Stimulated activated naive B cell treated with anti-CD40 and anti-IgM and Interleukin-4, amounts not matched to agents 10 μg/mL and 1 μg/mL and 100 μg/mL, for 72 hours (primary cell): ENCODE results near the gene HLA-DMA.
A peak's percentile ranks its signal among the peaks of the same experiment; 100 is the strongest.

Experiments used
- ATAC-seq, 2 donors: fragments of 150-1000 bp; cut with Tn5 transposase; replicated peaks; 2 replicates each; pipeline ENCODE4 v1.10.0; 2021; ENCODE audit warnings: moderate library complexity in 1 of 2
- DNase-seq: peaks from one replicate; pipeline ENCODE4 v3.0.0; 2021
- H3K27ac Mint-ChIP-seq: one replicate; pipeline ENCODE4 v1.8.0; 2022; ENCODE audit warnings: mild to moderate bottlenecking, mixed read lengths
- H3K27me3 Mint-ChIP-seq, 2 donors: one replicate each; pipeline ENCODE4 v1.8.0; 2022; ENCODE audit warnings: mixed read lengths in 2 of 2
- H3K36me3 Mint-ChIP-seq, 2 donors: one replicate each; pipeline ENCODE4 v1.8.0; 2022; ENCODE audit warnings: mixed read lengths in 2 of 2, mild to moderate bottlenecking in 1 of 2
- H3K4me1 Mint-ChIP-seq, 2 donors: one replicate each; pipeline ENCODE4 v1.8.0; 2022; ENCODE audit warnings: mixed read lengths in 2 of 2, mild to moderate bottlenecking in 1 of 2
- H3K4me3 Mint-ChIP-seq, 2 donors: one replicate each; pipeline ENCODE4 v1.8.0; 2022; ENCODE audit warnings: mild to moderate bottlenecking in 2 of 2, mixed read lengths in 2 of 2, moderate library complexity in 1 of 2
- H3K9me3 Mint-ChIP-seq, 2 donors: one replicate each; pipeline ENCODE4 v1.8.0; 2022; ENCODE audit warnings: mixed read lengths in 2 of 2, mild to moderate bottlenecking in 1 of 2

The HLA-DMA gene

GRCh38 chr6:32938494-32938893, 14.4 kb downstream of the HLA-DMA start:
- DNase-seq = no peak
- Mint-ChIP-seq H3K36me3 (peaks cover 59 to 78% of the 10 kb centered on the region in 2 donors), H3K27ac (peak overlapping the region; percentile 81), H3K9me3 (peaks cover 0 to 2% of the 10 kb centered on the region in 2 donors), H3K4me1 (peaks cover 57 to 77% of the 10 kb centered on the region in 2 donors), H3K4me3 (peak overlapping the region; percentile 83 to 87), H3K27me3 (no peaks in the 10 kb centered on the region)
- ATAC-seq = no peak

- ATAC-seq (no peak), DNase-seq (no peak)
- peak overlapping the region; percentile 74 for H3K27ac Mint-ChIP-seq
- peaks cover 49 to 76% of the 10 kb centered on the region in 2 donors for H3K4me1 Mint-ChIP-seq
- peaks cover 52 to 72% of the 10 kb centered on the region in 2 donors for H3K36me3 Mint-ChIP-seq
- H3K27me3 Mint-ChIP-seq = no peaks in the 10 kb centered on the region
- peaks cover 0 to 2% of the 10 kb centered on the region in 2 donors for H3K9me3 Mint-ChIP-seq
- H3K4me3 Mint-ChIP-seq = peak overlapping the region; percentile 83 to 87
These were observed 15.7 kb downstream of the HLA-DMA start for GRCh38 chr6:32937230-32937633.

GRCh38 chr6:32936239-32937152, 16.4 kb downstream of the HLA-DMA start:
- Mint-ChIP-seq H3K4me3 (peak overlapping the region; percentile 83 to 87), H3K4me1 (peaks cover 45 to 76% of the 10 kb centered on the region in 2 donors), H3K9me3 (peaks cover 0 to 2% of the 10 kb centered on the region in 2 donors), H3K27me3 (no peaks in the 10 kb centered on the region), H3K27ac (peak overlapping the region; percentile 83), H3K36me3 (peaks cover 51 to 68% of the 10 kb centered on the region in 2 donors)
- ATAC-seq = no peak
- DNase-seq = no peak

- Mint-ChIP-seq H3K9me3 (peaks cover 0 to 2% of the 10 kb centered on the region in 2 donors), H3K36me3 (peaks cover 51 to 72% of the 10 kb centered on the region in 2 donors), H3K27ac (peak overlapping the region; percentile 83), H3K4me1 (peaks cover 48 to 78% of the 10 kb centered on the region in 2 donors), H3K4me3 (peak overlapping the region; percentile 58 to 87), H3K27me3 (no peaks in the 10 kb centered on the region)
- ATAC-seq (no peak), DNase-seq (no peak)
These were observed 17.2 kb downstream of the HLA-DMA start for GRCh38 chr6:32935551-32936238.

GRCh38 chr6:32933661-32934085, 19.2 kb downstream of the HLA-DMA start:
- DNase-seq (no peak), ATAC-seq (peak; percentile 43 to 48)
- Mint-ChIP-seq H3K27ac (peak overlapping the region; percentile 74), H3K9me3 (peaks cover 0 to 2% of the 10 kb centered on the region in 2 donors), H3K4me3 (peak overlapping the region in 1 of 2 donors; percentile 34), H3K36me3 (peaks cover 45 to 61% of the 10 kb centered on the region in 2 donors), H3K27me3 (no peaks in the 10 kb centered on the region), H3K4me1 (peaks cover 54 to 93% of the 10 kb centered on the region in 2 donors)

- H3K4me3 Mint-ChIP-seq = peak overlapping the region in 1 of 2 donors; percentile 1
- no peak for DNase-seq
- H3K4me1 Mint-ChIP-seq = peaks cover 45 to 88% of the 10 kb centered on the region in 2 donors
- ATAC-seq = peak in 1 of 2 donors; percentile 28
- H3K27me3 Mint-ChIP-seq = no peaks in the 10 kb centered on the region
- peaks cover 0 to 2% of the 10 kb centered on the region in 2 donors for H3K9me3 Mint-ChIP-seq
- H3K27ac Mint-ChIP-seq = peak overlapping the region; percentile 26
- peaks cover 31 to 48% of the 10 kb centered on the region in 2 donors for H3K36me3 Mint-ChIP-seq
These were observed 20.6 kb downstream of the HLA-DMA start for GRCh38 chr6:32932132-32932868.

DNA sequence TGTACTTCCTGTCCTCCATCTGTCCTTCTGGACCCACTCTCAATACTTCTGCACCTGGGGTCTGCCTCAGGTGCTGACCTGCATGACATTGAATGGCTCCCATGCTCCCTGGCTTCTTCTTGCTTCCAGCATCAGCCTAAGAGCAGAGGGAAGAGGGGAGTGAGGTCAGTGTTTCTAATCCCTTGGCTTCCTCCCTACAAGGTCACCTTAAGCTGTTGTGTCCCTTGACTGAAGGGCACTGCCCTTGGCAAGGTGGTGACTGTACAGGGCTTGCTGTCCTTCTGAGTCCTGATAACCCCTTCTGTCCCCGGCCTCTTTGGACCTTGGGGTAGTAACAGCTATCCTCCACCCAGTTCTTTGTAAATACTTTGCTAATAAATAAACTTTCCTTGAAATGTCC, 21.7 kb downstream of the HLA-DMA start:
- Mint-ChIP-seq H3K27me3 (no peaks in the 10 kb centered on the region), H3K4me3 (no peak overlapping the region), H3K27ac (peak overlapping the region; percentile 93), H3K36me3 (peaks cover 21 to 38% of the 10 kb centered on the region in 2 donors), H3K4me1 (peaks cover 36 to 80% of the 10 kb centered on the region in 2 donors), H3K9me3 (no peaks in the 10 kb centered on the region)
- ATAC-seq (peak in 1 of 2 donors; percentile 3), DNase-seq (no peak)

- DNase-seq (no peak), ATAC-seq (peak; percentile 53 to 61)
- H3K4me3 Mint-ChIP-seq = peak overlapping the region; percentile 31 to 66
- H3K36me3 Mint-ChIP-seq = peaks cover 3 to 4% of the 10 kb centered on the region in 2 donors
- H3K27ac Mint-ChIP-seq = peak overlapping the region; percentile 91
- peaks cover 35 to 55% of the 10 kb centered on the region in 2 donors for H3K4me1 Mint-ChIP-seq
- peaks cover 2 to 4% of the 10 kb centered on the region in 2 donors for H3K9me3 Mint-ChIP-seq
- no peaks in the 10 kb centered on the region for H3K27me3 Mint-ChIP-seq
These were observed 30.8 kb downstream of the HLA-DMA start for GRCh38 chr6:32922083-32922482.

- no peak for DNase-seq
- peak overlapping the region; percentile 4 to 75 for H3K4me3 Mint-ChIP-seq
- ATAC-seq = peak; percentile 80 to 83
These were observed 32.2 kb downstream of the HLA-DMA start for GRCh38 chr6:32920715-32921114.

GRCh38 chr6:32912951-32913350, 39.9 kb downstream of the HLA-DMA start:
- Mint-ChIP-seq H3K4me3 (no peak overlapping the region), H3K4me1 (peaks cover 19 to 33% of the 10 kb centered on the region in 2 donors), H3K9me3 (peaks cover 0 to 4% of the 10 kb centered on the region in 2 donors), H3K27ac (no peak overlapping the region), H3K27me3 (no peaks in the 10 kb centered on the region), H3K36me3 (peaks cover 4% of the 10 kb centered on the region in 2 donors)
- ATAC-seq = no peak
- no peak for DNase-seq

More at GRCh38 chr6:32920715-32921114, 32.2 kb downstream of the HLA-DMA start:
- H3K36me3 Mint-ChIP-seq = peaks cover 2 to 4% of the 10 kb centered on the region in 2 donors
- peaks cover 2 to 4% of the 10 kb centered on the region in 2 donors for H3K9me3 Mint-ChIP-seq
- no peaks in the 10 kb centered on the region for H3K27me3 Mint-ChIP-seq
- H3K4me1 Mint-ChIP-seq = peaks cover 42 to 63% of the 10 kb centered on the region in 2 donors
- H3K27ac Mint-ChIP-seq = no peak overlapping the region

GRCh38 chr6:32908897-32909296, 44.0 kb downstream of the HLA-DMA start:
- no peak for ATAC-seq
- DNase-seq = no peak
- Mint-ChIP-seq H3K36me3 (peaks cover 2 to 4% of the 10 kb centered on the region in 2 donors), H3K4me1 (peaks cover 6 to 15% of the 10 kb centered on the region in 2 donors), H3K4me3 (no peak overlapping the region), H3K27ac (no peak overlapping the region), H3K27me3 (no peaks in the 10 kb centered on the region), H3K9me3 (no peaks in the 10 kb centered on the region)

DNA sequence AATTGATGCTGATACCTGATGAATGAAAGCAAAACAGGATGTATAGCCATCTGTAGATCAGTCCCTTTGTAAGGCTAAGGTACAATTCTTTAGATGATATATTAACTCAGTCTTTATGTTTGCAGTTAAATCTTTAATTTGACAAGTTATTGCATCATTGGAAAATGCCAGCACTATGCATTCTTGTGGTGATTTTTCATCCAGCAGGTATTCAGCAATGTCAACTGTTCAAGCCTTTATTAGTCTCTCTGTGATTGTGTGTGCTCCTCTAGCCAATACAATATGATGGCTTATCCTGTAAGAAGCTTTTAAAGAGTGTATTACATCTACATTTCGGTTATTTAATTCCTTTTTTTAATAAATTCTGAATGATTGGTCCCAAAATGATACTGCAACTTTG, 46.4 kb downstream of the HLA-DMA start:
- ATAC-seq (no peak), DNase-seq (no peak)
- Mint-ChIP-seq H3K27ac (no peak overlapping the region), H3K4me1 (peaks cover 9 to 26% of the 10 kb centered on the region in 2 donors), H3K4me3 (no peak overlapping the region), H3K9me3 (no peaks in the 10 kb centered on the region), H3K36me3 (peaks cover 5 to 8% of the 10 kb centered on the region in 2 donors), H3K27me3 (no peaks in the 10 kb centered on the region)

DNA sequence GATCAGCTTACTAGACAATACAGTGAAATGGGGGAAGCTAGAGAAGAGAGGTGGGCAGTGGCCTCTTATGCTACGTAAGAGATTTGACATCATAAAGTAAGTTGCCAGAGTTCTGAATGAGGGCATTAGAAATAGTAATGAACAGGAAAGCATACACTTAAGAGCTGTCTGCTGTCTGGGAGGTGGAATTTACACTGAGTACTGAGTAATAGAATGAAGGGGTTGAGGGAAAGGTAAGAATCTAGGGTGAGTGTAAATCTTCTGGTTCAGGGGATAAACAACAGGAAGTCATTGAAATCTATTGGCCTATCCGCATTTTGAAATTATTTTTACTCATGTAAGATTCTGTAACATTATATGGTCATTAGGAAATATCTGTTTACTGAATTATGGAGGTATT, 47.8 kb downstream of the HLA-DMA start:
- Mint-ChIP-seq H3K27ac (no peak overlapping the region), H3K9me3 (no peaks in the 10 kb centered on the region), H3K27me3 (no peaks in the 10 kb centered on the region), H3K4me3 (no peak overlapping the region), H3K4me1 (peaks cover 9 to 26% of the 10 kb centered on the region in 2 donors), H3K36me3 (peaks cover 9 to 18% of the 10 kb centered on the region in 2 donors)
- DNase-seq (no peak), ATAC-seq (no peak)
